Naive thymus-derived CD8-positive, alpha-beta T cell (primary cell): Measurements from ENCODE around the gene SOS1. TPM values are rescaled to one million over a fixed set of nuclear protein-coding genes. Genes with fewer than 3 reads are reported as not detected.
A peak's percentile ranks its signal among the peaks of the same experiment; 100 is the strongest.
"Not testable (repeated sequence)": the region's sequence is repeated elsewhere in the genome, so short reads cannot be mapped to it uniquely, and the experiment has no call there.

ENCODE experiments used
- ATAC-seq, 2 donors: fragments of 150-1000 bp; cut with Tn5 transposase in 1 of 2; sonication (Bioruptor Pico), chemical (Tn5 transposase) in 1 of 2; 1 replicate in 1 of 2; 2 replicates in 1 of 2; pipeline ENCODE4 v1.10.0; 2021; ENCODE audit warnings: mild to moderate bottlenecking in 2 of 2, moderate library complexity in 2 of 2
- POLR2A ChIA-PET: fragments of 350-600 bp; sonication (Branson Sonifier 250); formaldehyde crosslinking; loops from one replicate; lab custom pipeline; 2021; ENCODE audit warnings: antibody characterized with exemption; lab: Charles Lee
- DNase-seq, 10 donors: peaks; one replicate each; pipeline versions ENCODE4 v3.0.0 to v3.0.0-alpha.2; 2020 to 2022
- H3K27ac Mint-ChIP-seq, 10 donors: one replicate each; pipeline ENCODE4 v1.8.0; 2020 to 2022; ENCODE audit warnings: mild to moderate bottlenecking in 10 of 10, mixed read lengths in 10 of 10, moderate library complexity in 4 of 10, inconsistent platforms in 1 of 10
- H3K27me3 Mint-ChIP-seq, 5 donors: one replicate each; pipeline ENCODE4 v1.8.0; 2021 to 2022; ENCODE audit warnings: mixed read lengths in 5 of 5
- H3K36me3 Mint-ChIP-seq, 3 donors: one replicate each; pipeline ENCODE4 v1.8.0; 2020 to 2022; ENCODE audit warnings: mixed read lengths in 3 of 3, mild to moderate bottlenecking in 2 of 3, inconsistent platforms in 1 of 3
- H3K4me1 Mint-ChIP-seq, 4 donors: one replicate each; pipeline ENCODE4 v1.8.0; 2021 to 2022; ENCODE audit warnings: mixed read lengths in 4 of 4
- H3K4me3 Mint-ChIP-seq, 10 donors: one replicate each; pipeline ENCODE4 v1.8.0; 2020 to 2022; ENCODE audit warnings: mild to moderate bottlenecking in 10 of 10, mixed read lengths in 10 of 10, moderate library complexity in 6 of 10, inconsistent platforms in 1 of 10
- H3K9me3 Mint-ChIP-seq, 9 donors: one replicate each; pipeline ENCODE4 v1.8.0; 2020 to 2022; ENCODE audit warnings: mixed read lengths in 9 of 9, mild to moderate bottlenecking in 3 of 9, inconsistent platforms in 1 of 9, moderate library complexity in 1 of 9
- polyA plus RNA-seq, 3 donors: library from polyadenylated mRNA; unstranded; fragments of 300-500 nt; fragmentation: Illumina TruSeq; gene quantifications; one replicate each; pipeline ENCODE4 v1.2.3, GENCODE V29; 2021
- total RNA-seq, 8 experiments: library from RNA in 2 of 8; stranded (reverse) in 2 of 8; gene quantifications; one replicate each; pipeline ENCODE4 v1.2.3 and lab custom pipeline; 2021 to 2026

The SOS1 gene
- total and polyA plus RNA-seq, 5 experiments from 2014 or later, result 10.6 to 51.6 (median 13.7) TPM

- H3K27me3 Mint-ChIP-seq, result no peaks in the 10 kb centered on the region
- no peaks in the 10 kb centered on the region for H3K36me3 Mint-ChIP-seq
- no peak overlapping the region for H3K4me3 Mint-ChIP-seq
- H3K4me1 Mint-ChIP-seq, result peaks cover 2 to 25% (median 5%) of the 10 kb centered on the region in 4 donors
- no peak for ATAC-seq
- DNase-seq, result no peak
- no peak overlapping the region for H3K27ac Mint-ChIP-seq
- POLR2A ChIA-PET, result no interaction called here
- H3K9me3 Mint-ChIP-seq, result no peaks in the 10 kb centered on the region
Observed at GRCh38 chr2:39146630-39147029, 25.8 kb upstream of the SOS1 start.

GRCh38 chr2:39145906-39146421, 25.1 kb upstream of the SOS1 start:
- peak overlapping the region in 1 of 10 donors; percentile 40 for H3K27ac Mint-ChIP-seq
- H3K9me3 Mint-ChIP-seq, result no peaks in the 10 kb centered on the region
- DNase-seq (no peak), ATAC-seq (no peak)
- H3K27me3 Mint-ChIP-seq, result no peaks in the 10 kb centered on the region
- POLR2A ChIA-PET, result no interaction called here
- no peaks in the 10 kb centered on the region for H3K36me3 Mint-ChIP-seq
- H3K4me3 Mint-ChIP-seq, result no peak overlapping the region
- peaks cover 2 to 31% (median 5%) of the 10 kb centered on the region in 4 donors for H3K4me1 Mint-ChIP-seq

GRCh38 chr2:39144416-39144815, 23.6 kb upstream of the SOS1 start:
- POLR2A ChIA-PET, result interaction anchor here (1.2 kb wide), 1 partner anchor 9 kb away, joined by 3 read pairs; no protein-coding TSS in a partner anchor

GRCh38 chr2:39142904-39143605, 22.2 kb upstream of the SOS1 start:
- H3K4me1 Mint-ChIP-seq, result peaks cover 2 to 48% (median 5%) of the 10 kb centered on the region in 4 donors
- H3K36me3 Mint-ChIP-seq, result no peaks in the 10 kb centered on the region
- no peak overlapping the region for H3K4me3 Mint-ChIP-seq
- POLR2A ChIA-PET, result no interaction called here
- no peaks in the 10 kb centered on the region for H3K27me3 Mint-ChIP-seq
- no peak for ATAC-seq
- peak overlapping the region in 3 of 10 donors; percentile 2 to 64 (median 27) for H3K27ac Mint-ChIP-seq
- no peaks in the 10 kb centered on the region for H3K9me3 Mint-ChIP-seq
- no peak for DNase-seq

More at GRCh38 chr2:39144416-39144815, 23.6 kb upstream of the SOS1 start:
- no peak overlapping the region for H3K4me3 Mint-ChIP-seq
- DNase-seq (no peak), ATAC-seq (no peak)
- H3K4me1 Mint-ChIP-seq, result peaks cover 0 to 41% (median 3%) of the 10 kb centered on the region in 4 donors
- no peaks in the 10 kb centered on the region for H3K9me3 Mint-ChIP-seq
- H3K36me3 Mint-ChIP-seq, result no peaks in the 10 kb centered on the region
- H3K27me3 Mint-ChIP-seq, result no peaks in the 10 kb centered on the region
- no peak overlapping the region for H3K27ac Mint-ChIP-seq

GRCh38 chr2:39141334-39142271, 20.8 kb upstream of the SOS1 start:
- no peaks in the 10 kb centered on the region for H3K36me3 Mint-ChIP-seq
- peaks cover 3 to 57% (median 11%) of the 10 kb centered on the region in 4 donors for H3K4me1 Mint-ChIP-seq
- POLR2A ChIA-PET, result interaction anchor here (0.7 kb wide), 1 partner anchor 14 kb away, joined by 4 read pairs; no protein-coding TSS in a partner anchor
- peak overlapping the region in 1 of 10 donors; percentile 78 for H3K27ac Mint-ChIP-seq
- H3K9me3 Mint-ChIP-seq, result no peaks in the 10 kb centered on the region
- DNase-seq (no peak), ATAC-seq (no peak)
- no peaks in the 10 kb centered on the region for H3K27me3 Mint-ChIP-seq
- H3K4me3 Mint-ChIP-seq, result peak overlapping the region in 1 of 10 donors; percentile 46

GRCh38 chr2:39140948-39141333, 20.1 kb upstream of the SOS1 start:
- not testable (repeated sequence) for H3K36me3 Mint-ChIP-seq, ATAC-seq, DNase-seq, H3K27me3 Mint-ChIP-seq, H3K9me3 Mint-ChIP-seq
- POLR2A ChIA-PET, result interaction anchor here (0.7 kb wide), 1 partner anchor 15 kb away, joined by 4 read pairs; no protein-coding TSS in a partner anchor
- H3K4me3 Mint-ChIP-seq, result peak overlapping the region in 1 of 10 donors; percentile 46
- H3K27ac Mint-ChIP-seq, result peak overlapping the region in 1 of 10 donors; percentile 78
- peaks cover 7 to 63% (median 17%) of the 10 kb centered on the region in 4 donors for H3K4me1 Mint-ChIP-seq

GRCh38 chr2:39140322-39140847, 19.5 kb upstream of the SOS1 start:
- ATAC-seq (no peak), DNase-seq (no peak)
- Mint-ChIP-seq H3K27ac (peak overlapping the region in 2 of 10 donors; percentile 19 to 78), H3K4me1 (peaks cover 12 to 68% (median 23%) of the 10 kb centered on the region in 4 donors), H3K9me3 (no peaks in the 10 kb centered on the region), H3K27me3 (no peaks in the 10 kb centered on the region), H3K4me3 (no peak overlapping the region), H3K36me3 (no peaks in the 10 kb centered on the region)
- POLR2A ChIA-PET, result no interaction called here

- H3K27me3 Mint-ChIP-seq, result no peaks in the 10 kb centered on the region
- DNase-seq (no peak), ATAC-seq (no peak)
- no peaks in the 10 kb centered on the region for H3K36me3 Mint-ChIP-seq
- peak overlapping the region in 2 of 10 donors; percentile 27 to 78 for H3K27ac Mint-ChIP-seq
- H3K4me3 Mint-ChIP-seq, result no peak overlapping the region
- peaks cover 12 to 70% (median 24%) of the 10 kb centered on the region in 4 donors for H3K4me1 Mint-ChIP-seq
- POLR2A ChIA-PET, result no interaction called here
- H3K9me3 Mint-ChIP-seq, result no peaks in the 10 kb centered on the region
Observed at GRCh38 chr2:39139511-39140237, 18.8 kb upstream of the SOS1 start.

GRCh38 chr2:39138837-39139211, 18.0 kb upstream of the SOS1 start:
- ATAC-seq (no peak), DNase-seq (no peak)
- POLR2A ChIA-PET, result interaction anchor here (2.1 kb wide), 1 partner anchor 14 kb away, joined by 13 read pairs; no protein-coding TSS in a partner anchor
- Mint-ChIP-seq H3K4me3 (peak overlapping the region in 1 of 10 donors; percentile 2), H3K4me1 (peaks cover 14 to 76% (median 27%) of the 10 kb centered on the region in 4 donors), H3K36me3 (no peaks in the 10 kb centered on the region), H3K27me3 (no peaks in the 10 kb centered on the region), H3K9me3 (no peaks in the 10 kb centered on the region), H3K27ac (peak overlapping the region in 1 of 10 donors; percentile 78)

GRCh38 chr2:39138187-39138836, 17.5 kb upstream of the SOS1 start:
- Mint-ChIP-seq H3K4me3 (peak overlapping the region in 1 of 10 donors; percentile 2), H3K4me1 (peaks cover 16 to 73% (median 31%) of the 10 kb centered on the region in 4 donors)
- DNase-seq, H3K27me3 Mint-ChIP-seq, H3K27ac Mint-ChIP-seq, H3K9me3 Mint-ChIP-seq, ATAC-seq, H3K36me3 Mint-ChIP-seq: not testable (repeated sequence)
- POLR2A ChIA-PET, result interaction anchor here (2.1 kb wide), 1 partner anchor 14 kb away, joined by 13 read pairs; no protein-coding TSS in a partner anchor

GRCh38 chr2:39136799-39137198, 15.9 kb upstream of the SOS1 start:
- no peaks in the 10 kb centered on the region for H3K27me3 Mint-ChIP-seq
- ATAC-seq (peak; percentile 77 to 80), DNase-seq (peak in 3 of 10 donors; percentile 24 to 35 (median 34))
- H3K9me3 Mint-ChIP-seq, result no peaks in the 10 kb centered on the region
- H3K27ac Mint-ChIP-seq, result peak overlapping the region; percentile 28 to 91 (median 80)
- peak overlapping the region; percentile 46 to 80 (median 68) for H3K4me3 Mint-ChIP-seq
- H3K36me3 Mint-ChIP-seq, result no peaks in the 10 kb centered on the region
- H3K4me1 Mint-ChIP-seq, result peaks cover 18 to 62% (median 32%) of the 10 kb centered on the region in 4 donors
- POLR2A ChIA-PET, result interaction anchor here (1.3 to 2.1 kb wide), 3 partner anchors 12 to 16 kb away, joined by 8 to 17 read pairs (median 13); partner anchors contain the start of gene SOS1
